CD14-positive monocyte (primary cell): Measurements from ENCODE around the gene NSMCE1. TPM values are rescaled to one million over a fixed set of nuclear protein-coding genes. Genes with fewer than 3 reads are reported as not detected.
A peak's percentile ranks its signal among the peaks of the same experiment; 100 is the strongest.

ENCODE experiments used
- DNase-seq, 3 donors: peaks; one replicate each; pipeline ENCODE4 v3.0.0-alpha.2; 2011 to 2022
- H2AFZ ChIP-seq: 2 replicates; pipeline ENCODE4 v1.6.0; 2012; ENCODE audit warnings: mild to moderate bottlenecking, low read depth, low read length, inconsistent platforms; ENCODE audit not compliant: insufficient read depth, poor library complexity, severe bottlenecking
- H3K27ac ChIP-seq, 2 donors: 1 replicate in 1 of 2; 2 replicates in 1 of 2; pipeline ENCODE4 v1.5.1; 2012 to 2013; ENCODE audit warnings: low read length in 2 of 2, control low read depth in 1 of 2, inconsistent platforms in 1 of 2, low read depth in 1 of 2, mild to moderate bottlenecking in 1 of 2
- H3K27me3 ChIP-seq, 2 donors: one replicate each; pipeline versions ENCODE4 v1.6.0 to v1.6.1; 2011 to 2013; ENCODE audit warnings: low read length in 2 of 2; ENCODE audit not compliant: control insufficient read depth in 2 of 2, insufficient read depth in 2 of 2
- H3K36me3 ChIP-seq, 2 donors: replicated peaks in 1 of 2; 1 replicate in 1 of 2; 2 replicates in 1 of 2; pipeline versions ENCODE4 v1.5.1 to v1.6.1; 2012 to 2013; ENCODE audit warnings: low read length in 2 of 2, control low read depth in 1 of 2, inconsistent platforms in 1 of 2, mild to moderate bottlenecking in 1 of 2; ENCODE audit not compliant: insufficient read depth in 2 of 2, control insufficient read depth in 1 of 2
- H3K4me1 ChIP-seq, 2 donors: 1 replicate in 1 of 2; 2 replicates in 1 of 2; pipeline versions ENCODE4 v1.5.1 to v1.6.1; 2012 to 2013; ENCODE audit warnings: low read length in 2 of 2, control low read depth in 1 of 2, inconsistent platforms in 1 of 2, mild to moderate bottlenecking in 1 of 2, moderate library complexity in 1 of 2; ENCODE audit not compliant: insufficient read depth in 2 of 2, control insufficient read depth in 1 of 2
- H3K4me2 ChIP-seq: replicated peaks from 2 replicates; pipeline ENCODE3; 2012; ENCODE audit warnings: low read length, moderate library complexity, mild to moderate bottlenecking; ENCODE audit not compliant: poor library complexity, severe bottlenecking; ENCODE audit errors: extremely low read depth
- H3K4me3 ChIP-seq, 3 experiments: fragments of 200-600 bp in 1 of 3; sonication (generic) in 1 of 3; replicated peaks in 1 of 3; 1 replicate in 2 of 3; 2 replicates in 1 of 3; pipeline ENCODE4 v1.5.1; 2011 to 2013; ENCODE audit warnings: low read length in 3 of 3, mild to moderate bottlenecking in 3 of 3, control low read depth in 2 of 3, low read depth in 2 of 3, inconsistent platforms in 1 of 3, moderate library complexity in 1 of 3
- H3K79me2 ChIP-seq: 2 replicates; pipeline ENCODE4 v1.6.0; 2012; ENCODE audit warnings: mild to moderate bottlenecking, control low read depth, inconsistent platforms, low read length, moderate library complexity; ENCODE audit not compliant: insufficient read depth
- H3K9ac ChIP-seq: 2 replicates; pipeline ENCODE4 v1.6.0; 2017; ENCODE audit warnings: low read length, mild to moderate bottlenecking; ENCODE audit not compliant: insufficient read depth, poor library complexity, severe bottlenecking
- H3K9me3 ChIP-seq, 2 donors: replicated peaks in 1 of 2; 1 replicate in 1 of 2; 2 replicates in 1 of 2; pipeline versions ENCODE4 v1.5.1 to v1.6.1; 2012 to 2013; ENCODE audit warnings: low read length in 2 of 2, control low read depth in 1 of 2; ENCODE audit not compliant: control insufficient read depth in 1 of 2, insufficient read depth in 1 of 2
- H4K20me1 ChIP-seq: 2 replicates; pipeline ENCODE4 v1.6.0; 2012; ENCODE audit warnings: mild to moderate bottlenecking, low read length, control low read depth, moderate library complexity; ENCODE audit not compliant: insufficient read depth
- H3K27ac Mint-ChIP-seq, 7 donors: one replicate each; pipeline ENCODE4 v1.8.0; 2020; ENCODE audit warnings: mild to moderate bottlenecking in 7 of 7, mixed read lengths in 7 of 7, moderate library complexity in 6 of 7, inconsistent platforms in 2 of 7
- H3K27me3 Mint-ChIP-seq, 3 donors: one replicate each; pipeline ENCODE4 v1.8.0; 2021 to 2022; ENCODE audit warnings: low read depth in 3 of 3, mild to moderate bottlenecking in 3 of 3, mixed read lengths in 3 of 3, moderate library complexity in 3 of 3, inconsistent platforms in 1 of 3
- H3K36me3 Mint-ChIP-seq, 2 donors: one replicate each; pipeline ENCODE4 v1.8.0; 2020; ENCODE audit warnings: mixed read lengths in 2 of 2, inconsistent platforms in 1 of 2, mild to moderate bottlenecking in 1 of 2
- H3K4me1 Mint-ChIP-seq: one replicate; pipeline ENCODE4 v1.8.0; 2020; ENCODE audit warnings: mild to moderate bottlenecking, mixed read lengths
- H3K4me3 Mint-ChIP-seq, 2 donors: one replicate each; pipeline ENCODE4 v1.8.0; 2020; ENCODE audit warnings: mild to moderate bottlenecking in 2 of 2, mixed read lengths in 2 of 2, moderate library complexity in 1 of 2
- H3K9me3 Mint-ChIP-seq, 7 donors: one replicate each; pipeline ENCODE4 v1.8.0; 2020 to 2022; ENCODE audit warnings: mixed read lengths in 7 of 7, mild to moderate bottlenecking in 6 of 7, moderate library complexity in 6 of 7, inconsistent platforms in 2 of 7
- CTCF ChIP-seq: fragments of 200-600 bp; IDR thresholded peaks from one replicate; pipeline ENCODE4 v1.8.0; 2022; ENCODE audit warnings: antibody characterized with exemption, mild to moderate bottlenecking
- WGBS: methylation state at CpG from one replicate; pipeline ENCODE4 v1.1.5; 2013; ENCODE audit warnings: missing lambda C conversion rate; ENCODE audit not compliant: insufficient coverage; 5-methylcytosine and 5-hydroxymethylcytosine counted together
- intact Hi-C, 2 donors: fragments of 100-400 bp; cut with micrococcal nuclease; formaldehyde crosslinking; loops; one replicate each; pipeline versions ENCODE4 v1.15.0 to v1.15.1; 2023
- polyA plus RNA-seq, 3 donors: library from polyadenylated mRNA; depleted of rRNA in 1 of 3; unstranded in 2 of 3; stranded (reverse) in 1 of 3; fragments of 300-500 nt in 2 of 3; fragments of >200 nt in 1 of 3; fragmentation: Illumina TruSeq in 2 of 3; gene quantifications; 1 replicate in 2 of 3; 2 replicates in 1 of 3; pipeline ENCODE4 v1.2.3, GENCODE V29; 2012 to 2021

NSMCE1 gene
- polyA plus RNA-seq, 3 donors = 19.6 to 85.2 (median 82.6) TPM

- TF ChIP-seq CTCF = no peak
- Histone ChIP-seq H3K4me3 (no peak overlapping the region), H3K9ac (no peak overlapping the region), H3K4me2 (no peak overlapping the region), H3K79me2 (peaks cover 22% of the 10 kb centered on the region), H3K9me3 (no peaks in the 10 kb centered on the region), H3K27ac (no peak overlapping the region), H3K4me1 (peaks cover 44 to 64% of the 10 kb centered on the region in 2 donors), H3K27me3 (no peaks in the 10 kb centered on the region), H2AFZ (no peak overlapping the region), H4K20me1 (no peaks in the 10 kb centered on the region), H3K36me3 (peaks cover 0 to 6% of the 10 kb centered on the region in 2 donors)
- intact Hi-C loops = no loop called here
- 89% methylated on average over 3 of the region's 13 CpGs for WGBS
- H3K27ac Mint-ChIP-seq = peak overlapping the region in 4 of 7 donors; percentile 6 to 59 (median 42)
- H3K36me3 Mint-ChIP-seq = peaks cover 31 to 34% of the 10 kb centered on the region in 2 donors
- peaks cover 0 to 5% (median 2%) of the 10 kb centered on the region in 3 donors for H3K27me3 Mint-ChIP-seq
- peaks cover 60% of the 10 kb centered on the region for H3K4me1 Mint-ChIP-seq
- peaks cover 0 to 1% (median 0%) of the 10 kb centered on the region in 7 donors for H3K9me3 Mint-ChIP-seq
- no peak for DNase-seq
- H3K4me3 Mint-ChIP-seq = no peak overlapping the region
Measured at GRCh38 chr16:27241658-27242057, 26.9 kb downstream of the NSMCE1 start.

- Histone ChIP-seq H3K36me3 (peaks cover 0 to 6% of the 10 kb centered on the region in 2 donors), H3K79me2 (peaks cover 22% of the 10 kb centered on the region), H4K20me1 (no peaks in the 10 kb centered on the region), H3K4me1 (peaks cover 46 to 65% of the 10 kb centered on the region in 2 donors), H3K4me3 (no peak overlapping the region), H3K27me3 (no peaks in the 10 kb centered on the region), H3K4me2 (no peak overlapping the region), H2AFZ (no peak overlapping the region), H3K9ac (no peak overlapping the region), H3K9me3 (no peaks in the 10 kb centered on the region), H3K27ac (no peak overlapping the region)
- intact Hi-C loops = no loop called here
- H3K27ac Mint-ChIP-seq = peak overlapping the region in 2 of 7 donors; percentile 6 to 59
- peaks cover 60% of the 10 kb centered on the region for H3K4me1 Mint-ChIP-seq
- WGBS = 100% methylated on average over 4 of the region's 6 CpGs
- H3K36me3 Mint-ChIP-seq = peaks cover 31 to 34% of the 10 kb centered on the region in 2 donors
- no peaks in the 10 kb centered on the region for H3K9me3 Mint-ChIP-seq
- no peak for DNase-seq
- no peak overlapping the region for H3K4me3 Mint-ChIP-seq
- H3K27me3 Mint-ChIP-seq = peaks cover 0 to 5% (median 2%) of the 10 kb centered on the region in 3 donors
- TF ChIP-seq CTCF = no peak
Measured at GRCh38 chr16:27240948-27241531, 27.5 kb downstream of the NSMCE1 start.
